Measurements from ENCODE around the gene IFIT1. TPM values are rescaled to one million over a fixed set of nuclear protein-coding genes. Genes with fewer than 3 reads are reported as not detected.

Gene IFIT1
- total RNA-seq, 1 donor from 2014 or later = 51.1 TPM

DNA sequence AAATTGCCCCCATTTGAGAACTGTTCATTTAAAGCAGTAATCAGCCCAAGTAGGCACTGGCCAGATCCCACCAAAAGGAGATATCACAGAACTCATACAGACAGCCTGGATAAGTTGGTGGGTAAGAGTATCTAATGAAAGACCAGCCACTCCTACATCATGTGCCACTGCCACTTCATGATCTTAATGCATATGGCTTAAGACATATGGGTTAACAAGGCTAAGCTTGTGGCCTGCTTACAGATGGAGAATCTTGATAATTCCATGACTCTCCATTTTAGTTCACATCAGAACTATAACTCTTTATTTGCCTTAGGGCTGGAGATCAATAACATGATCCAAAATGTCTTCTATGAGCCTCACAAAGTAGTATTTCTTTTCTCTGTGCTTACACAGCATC lies 21.3 kb upstream of the IFIT1 start:
- no peak for TF ChIP-seq CTCF (IDR thresholded peaks at IDR 0.05)

GRCh38 chr10:89371987-89372386 lies 20.4 kb upstream of the IFIT1 start:
- Histone ChIP-seq H3K27ac (no peak overlapping the region), H3K4me1 (peaks cover 25% of the 10 kb centered on the region), H3K4me3 (no peak overlapping the region), H3K36me3 (no peaks in the 10 kb centered on the region), H3K27me3 (no peaks in the 10 kb centered on the region), H3K9me3 (no peaks in the 10 kb centered on the region)
- TF ChIP-seq CTCF (IDR thresholded peaks at IDR 0.05) = no peak
- ATAC-seq (no peak), DNase-seq (no peak)
- intact Hi-C loops (cut with DNase I) = no loop called here

More for the DNA sequence above, 21.3 kb upstream of the IFIT1 start:
- DNase-seq (no peak), ATAC-seq (no peak)
- Histone ChIP-seq H3K27ac (no peak overlapping the region), H3K9me3 (no peaks in the 10 kb centered on the region), H3K4me1 (peaks cover 25% of the 10 kb centered on the region), H3K36me3 (no peaks in the 10 kb centered on the region), H3K27me3 (no peaks in the 10 kb centered on the region), H3K4me3 (no peak overlapping the region)
- intact Hi-C loops (cut with DNase I) = no loop called here

- peak overlapping the region; percentile 2 for H3K4me3 ChIP-seq
- intact Hi-C loops (cut with DNase I) = no loop called here
- ATAC-seq (peak; percentile 95), DNase-seq (no peak)
- H3K27ac ChIP-seq = peak overlapping the region; percentile 71
- H3K36me3 ChIP-seq = no peaks in the 10 kb centered on the region
- no peak for TF ChIP-seq CTCF (IDR thresholded peaks at IDR 0.05)
- no peaks in the 10 kb centered on the region for H3K9me3 ChIP-seq
- H3K4me1 ChIP-seq = peaks cover 15% of the 10 kb centered on the region
- H3K27me3 ChIP-seq = no peaks in the 10 kb centered on the region
Measured at GRCh38 chr10:89373916-89374711, 18.3 kb upstream of the IFIT1 start.

- ATAC-seq (peak; percentile 37), DNase-seq (no peak)
- H3K27me3 ChIP-seq = no peaks in the 10 kb centered on the region
- H3K4me1 ChIP-seq = peaks cover 15% of the 10 kb centered on the region
- H3K27ac ChIP-seq = peak overlapping the region; percentile 71
- no peaks in the 10 kb centered on the region for H3K9me3 ChIP-seq
- intact Hi-C loops (cut with DNase I) = no loop called here
- H3K36me3 ChIP-seq = no peaks in the 10 kb centered on the region
- H3K4me3 ChIP-seq = no peak overlapping the region
- no peak for TF ChIP-seq CTCF (IDR thresholded peaks at IDR 0.05)
Measured at GRCh38 chr10:89374713-89375141, 17.7 kb upstream of the IFIT1 start.

DNA sequence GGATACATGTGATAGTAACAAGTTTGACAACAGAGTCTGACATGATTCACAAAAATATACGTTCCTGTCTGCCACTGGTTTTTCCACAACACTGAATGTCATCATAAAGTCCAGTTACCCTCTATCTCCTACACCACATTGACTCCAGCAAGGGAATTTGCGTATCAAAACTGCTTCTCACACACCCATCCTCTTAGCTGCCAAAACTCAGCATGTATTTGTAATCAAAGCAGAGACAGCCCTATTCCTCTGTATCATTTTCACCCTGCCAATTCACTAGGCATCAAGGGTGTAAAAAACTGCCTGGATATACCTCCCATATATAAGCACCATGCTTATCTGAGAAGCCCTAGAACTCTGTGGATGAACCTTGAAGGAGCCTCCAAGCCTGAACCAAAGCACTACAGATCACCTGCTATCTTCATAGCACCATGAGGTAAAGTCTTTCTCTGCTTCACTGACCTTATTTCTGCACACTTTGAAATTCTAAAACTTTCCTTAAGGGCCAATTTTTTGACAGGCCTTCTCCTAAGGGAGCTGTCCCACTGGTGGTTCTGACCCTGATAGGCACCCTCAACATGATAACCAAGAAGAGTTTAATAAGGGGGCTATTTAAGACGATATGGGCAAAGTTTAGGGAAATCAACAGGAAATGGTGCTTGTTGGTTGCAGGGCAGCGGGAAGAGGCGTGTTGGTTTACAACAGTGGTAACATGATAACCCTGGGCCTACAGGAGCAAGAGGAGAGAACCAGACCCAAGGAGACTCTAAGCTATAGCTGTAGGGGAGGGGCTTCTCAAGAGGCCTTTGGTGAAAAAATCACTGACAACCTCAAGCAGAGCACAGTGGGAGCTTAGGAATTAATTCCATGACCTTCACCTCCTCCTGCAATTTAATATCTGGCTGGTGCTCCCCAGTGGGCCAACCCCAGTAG lies 14.5 kb upstream of the IFIT1 start, which contains the start of gene IFIT1B:
IFIT1B (plus strand) TSS at position 352 of the 933 bp plus-strand sequence; CDS start at position 432, 80 bp downstream.
- ATAC-seq (no peak), DNase-seq (no peak)
- Histone ChIP-seq H3K27ac (no peak within 1 kb of the TSS), H3K9me3 (no peaks in the 10 kb centered on the region), H3K27me3 (no peaks in the 10 kb centered on the region), H3K4me1 (peaks cover 15% of the 10 kb centered on the region), H3K4me3 (no peak within 1 kb of the TSS), H3K36me3 (no peaks in the 10 kb centered on the region)
- TF ChIP-seq CTCF (IDR thresholded peaks at IDR 0.05) = no peak
- intact Hi-C loops (cut with DNase I) = no loop called here

All from upper lobe of right lung (tissue), 1 donor.